Epithelial cell of proximal tubule (primary cell): Measurements from ENCODE around the gene ENO4. TPM values are rescaled to one million over a fixed set of nuclear protein-coding genes. Genes with fewer than 3 reads are reported as not detected.

Experiments used
- DNase-seq: peaks from one replicate; pipeline ENCODE4 v3.0.0-alpha.2; 2011; ENCODE audit warnings: low read depth
- H3K4me3 ChIP-seq: 2 replicates; pipeline ENCODE4 v1.5.1; 2011; ENCODE audit warnings: low read depth, mild to moderate bottlenecking, low read length
- total RNA-seq: library from RNA; depleted of rRNA; stranded (reverse); fragments of >200 nt; gene quantifications from 2 replicates; pipeline ENCODE4 v1.2.3, GENCODE V29; 2015
- TF ChIP-seq, protein P1 (sequence below): conservative IDR thresholded peaks from 2 replicates; pipeline ENCODE4 v1.5.1; 2012; ENCODE audit warnings: low read depth, mild to moderate bottlenecking, low read length

ENO4 gene
- total RNA-seq, 1 donor from 2014 or later = not detected

DNA sequence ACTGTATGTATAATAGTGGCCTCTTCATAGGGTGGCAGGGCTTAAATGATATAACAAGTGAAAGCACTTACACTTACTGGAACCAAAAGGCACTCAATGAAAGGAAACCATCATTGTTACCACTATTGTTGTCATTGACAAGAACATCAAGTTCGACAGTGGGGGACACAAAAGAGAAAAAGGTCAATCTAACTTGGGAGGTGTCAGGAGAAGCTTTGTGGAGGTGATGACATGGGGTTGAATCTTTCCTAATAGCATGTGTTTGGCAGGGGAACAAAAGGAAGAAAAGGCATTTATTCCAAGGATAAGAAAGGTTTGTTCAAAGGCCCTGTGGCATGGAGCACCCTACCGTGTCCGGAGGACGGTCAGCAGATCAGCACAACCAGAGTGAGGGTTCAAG lies 18.2 kb upstream of the ENO4 start:
- no peak for DNase-seq
- H3K4me3 ChIP-seq = no peak overlapping the region
- TF ChIP-seq, protein P1, sequence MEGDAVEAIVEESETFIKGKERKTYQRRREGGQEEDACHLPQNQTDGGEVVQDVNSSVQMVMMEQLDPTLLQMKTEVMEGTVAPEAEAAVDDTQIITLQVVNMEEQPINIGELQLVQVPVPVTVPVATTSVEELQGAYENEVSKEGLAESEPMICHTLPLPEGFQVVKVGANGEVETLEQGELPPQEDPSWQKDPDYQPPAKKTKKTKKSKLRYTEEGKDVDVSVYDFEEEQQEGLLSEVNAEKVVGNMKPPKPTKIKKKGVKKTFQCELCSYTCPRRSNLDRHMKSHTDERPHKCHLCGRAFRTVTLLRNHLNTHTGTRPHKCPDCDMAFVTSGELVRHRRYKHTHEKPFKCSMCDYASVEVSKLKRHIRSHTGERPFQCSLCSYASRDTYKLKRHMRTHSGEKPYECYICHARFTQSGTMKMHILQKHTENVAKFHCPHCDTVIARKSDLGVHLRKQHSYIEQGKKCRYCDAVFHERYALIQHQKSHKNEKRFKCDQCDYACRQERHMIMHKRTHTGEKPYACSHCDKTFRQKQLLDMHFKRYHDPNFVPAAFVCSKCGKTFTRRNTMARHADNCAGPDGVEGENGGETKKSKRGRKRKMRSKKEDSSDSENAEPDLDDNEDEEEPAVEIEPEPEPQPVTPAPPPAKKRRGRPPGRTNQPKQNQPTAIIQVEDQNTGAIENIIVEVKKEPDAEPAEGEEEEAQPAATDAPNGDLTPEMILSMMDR = no peak

DNA sequence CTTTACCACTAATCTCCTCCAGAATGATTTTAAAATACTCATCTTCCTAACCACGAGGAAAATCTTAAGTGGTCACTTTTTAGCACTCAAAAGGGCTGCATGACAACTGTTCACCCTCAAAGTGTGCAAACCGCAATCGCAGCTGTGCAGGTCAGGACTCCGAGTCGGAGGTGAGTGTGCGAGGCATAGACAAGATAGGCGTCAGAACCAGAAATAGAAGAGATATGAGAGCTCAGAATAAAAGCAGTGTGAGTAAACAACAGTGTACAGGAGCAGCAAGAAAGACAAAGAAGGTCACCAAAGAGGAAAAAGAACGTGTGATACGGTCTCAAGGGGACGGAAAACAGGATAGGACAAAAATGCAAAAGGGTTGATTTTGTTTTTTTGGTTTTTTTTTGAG lies 17.5 kb upstream of the ENO4 start:
- TF ChIP-seq, protein P1 = no peak
- H3K4me3 ChIP-seq = no peak overlapping the region
- DNase-seq = no peak

- no peak overlapping the region for H3K4me3 ChIP-seq
- TF ChIP-seq, protein P1 = no peak
- no peak for DNase-seq
Measured at GRCh38 chr10:116833986-116834985, 15.0 kb upstream of the ENO4 start.

- TF ChIP-seq, protein P1 = no peak
- DNase-seq = no peak
- H3K4me3 ChIP-seq = no peak overlapping the region
Measured at GRCh38 chr10:116835658-116836057, 13.6 kb upstream of the ENO4 start.

DNA sequence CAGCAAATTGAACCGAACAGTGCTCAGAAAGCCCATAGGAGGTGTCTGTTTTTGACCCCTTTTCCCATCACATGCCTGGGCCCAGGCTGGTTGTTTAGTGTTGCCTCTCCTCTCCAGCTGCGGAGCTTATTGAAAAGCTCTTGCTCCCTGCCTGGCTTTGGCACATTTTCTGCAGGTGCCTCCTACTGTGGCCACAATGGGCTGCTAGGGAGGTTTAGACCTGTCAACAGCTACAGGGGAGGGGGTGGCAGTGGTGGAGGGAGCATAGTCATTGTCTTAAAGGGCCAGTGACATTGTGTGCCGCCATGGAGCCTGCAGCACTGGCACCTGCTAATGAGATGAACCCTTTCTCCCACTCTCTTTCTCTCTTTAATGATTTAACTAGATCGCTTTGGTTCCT lies 13.2 kb upstream of the ENO4 start:
- TF ChIP-seq, protein P1 = no peak

DNA sequence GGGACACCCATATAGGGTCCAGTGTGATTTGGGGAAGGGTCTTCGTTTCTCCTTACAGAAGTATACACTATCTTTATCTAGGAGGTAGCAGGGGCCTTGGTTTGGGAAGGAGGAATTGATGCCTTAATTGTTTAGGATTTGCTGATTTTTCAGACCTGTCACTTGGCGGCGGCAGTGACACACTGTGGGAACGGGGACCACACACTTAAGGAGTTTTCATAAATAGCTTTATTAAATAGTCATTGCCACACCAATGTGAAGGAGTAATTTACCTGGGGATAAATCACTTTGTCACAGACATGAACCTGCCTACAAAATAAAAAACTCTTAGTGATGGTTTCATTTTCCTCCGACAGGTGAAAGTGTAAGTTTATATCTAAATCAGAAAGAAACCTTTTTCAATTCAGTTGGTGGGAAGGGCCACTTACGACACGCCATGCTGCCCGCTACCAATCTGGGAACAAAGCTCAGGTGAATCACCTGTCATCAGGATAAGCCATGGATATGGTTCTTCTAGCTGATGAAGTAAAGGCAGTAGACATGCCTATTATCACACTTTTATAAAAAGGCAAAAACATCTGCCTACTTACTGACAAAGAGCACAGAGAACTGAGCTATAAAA lies 12.3 kb upstream of the ENO4 start:
- H3K4me3 ChIP-seq = no peak overlapping the region
- no peak for DNase-seq
- TF ChIP-seq, protein P1 = no peak

More for the DNA sequence above, 13.2 kb upstream of the ENO4 start:
- H3K4me3 ChIP-seq = no peak overlapping the region
- no peak for DNase-seq
